NCI-H774 (cell line): ENCODE results near the gene ADSL.

ENCODE experiments used
- DNase-seq: peaks from one replicate; lab custom pipeline; 2025; lab: John Stamatoyannopoulos, UW

The ADSL gene

DNA sequence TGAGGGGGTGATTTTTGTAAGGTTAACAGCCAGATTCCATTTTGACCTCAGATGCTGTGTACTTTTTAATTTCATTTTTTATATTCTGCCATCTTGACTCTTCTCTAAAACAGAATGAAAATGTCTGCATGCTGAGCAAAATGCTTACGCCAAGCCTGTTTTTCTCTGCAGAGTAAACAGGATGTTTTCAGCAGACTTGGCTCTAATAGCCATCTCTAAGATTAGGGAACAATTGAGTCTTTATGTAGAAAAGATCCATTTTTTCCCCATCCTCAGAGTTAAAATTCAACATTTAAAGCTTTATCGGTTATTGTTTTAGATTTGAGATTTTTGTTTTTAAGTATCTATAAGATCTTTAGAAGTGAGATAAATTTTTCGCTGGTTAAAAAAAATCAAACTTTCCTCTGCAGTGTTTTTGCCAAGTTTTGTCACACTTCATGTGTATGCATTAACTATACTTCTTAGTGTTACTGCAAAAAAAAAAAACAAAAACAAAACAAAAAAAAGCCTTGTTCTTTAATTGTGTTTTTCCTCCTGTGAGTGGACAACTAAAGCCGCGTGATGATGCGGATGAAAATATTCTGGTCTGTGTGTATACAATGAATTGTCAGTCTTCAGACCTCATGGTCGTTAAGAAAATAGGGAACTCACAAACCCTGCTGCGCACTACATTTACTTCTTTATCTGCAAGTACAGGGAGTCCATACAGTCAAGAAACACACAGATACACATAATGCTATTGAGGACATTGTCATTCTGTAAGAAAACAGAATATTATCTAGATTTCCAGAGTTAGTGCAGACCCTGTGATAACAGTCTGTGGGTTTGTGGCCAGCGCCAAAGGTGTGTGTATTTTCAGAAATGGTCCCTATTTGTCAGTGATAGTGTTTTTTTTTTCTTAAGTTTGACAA, 17.5 kb upstream of the ADSL start:
- DNase-seq, result no peak

DNA sequence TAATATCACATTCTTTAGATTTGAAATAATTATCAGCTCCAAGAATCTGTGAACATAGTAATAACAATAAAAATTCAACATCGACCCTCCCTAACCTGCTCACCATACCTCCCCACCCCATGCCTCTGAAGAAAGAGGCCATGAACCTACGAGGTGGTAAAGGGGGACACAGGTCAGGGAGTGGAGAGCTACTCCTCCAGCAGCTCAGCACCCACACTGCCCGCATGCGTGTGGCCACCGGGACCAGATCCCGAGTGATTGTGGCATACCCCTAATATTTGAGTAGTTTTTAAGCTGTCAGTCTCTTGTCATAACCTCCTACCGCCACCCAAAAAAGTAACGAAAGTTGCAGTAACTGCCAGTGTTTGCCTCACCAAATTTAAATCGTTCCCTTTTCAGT, 16.8 kb upstream of the ADSL start:
- DNase-seq, result no peak

DNA sequence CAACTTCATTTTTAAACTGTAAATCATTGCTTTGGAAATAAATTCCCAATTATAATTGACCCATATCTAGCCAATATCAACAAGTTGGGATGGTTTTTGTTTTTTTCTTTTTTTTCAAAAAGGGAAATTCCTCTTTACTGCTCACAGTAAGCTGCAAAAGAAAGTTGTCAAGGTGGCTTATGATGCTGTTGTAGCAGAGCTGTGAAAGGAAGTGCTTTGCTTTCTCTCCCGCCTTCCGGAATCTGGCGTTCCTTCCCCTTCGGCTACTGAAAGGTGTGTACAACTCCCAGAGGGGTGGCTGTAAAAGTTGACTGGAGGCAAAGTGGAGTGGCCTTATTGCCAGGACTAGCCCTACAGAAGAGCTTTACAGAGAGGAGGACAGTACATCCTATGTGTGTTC, 16.2 kb upstream of the ADSL start:
- DNase-seq, result no peak

DNA sequence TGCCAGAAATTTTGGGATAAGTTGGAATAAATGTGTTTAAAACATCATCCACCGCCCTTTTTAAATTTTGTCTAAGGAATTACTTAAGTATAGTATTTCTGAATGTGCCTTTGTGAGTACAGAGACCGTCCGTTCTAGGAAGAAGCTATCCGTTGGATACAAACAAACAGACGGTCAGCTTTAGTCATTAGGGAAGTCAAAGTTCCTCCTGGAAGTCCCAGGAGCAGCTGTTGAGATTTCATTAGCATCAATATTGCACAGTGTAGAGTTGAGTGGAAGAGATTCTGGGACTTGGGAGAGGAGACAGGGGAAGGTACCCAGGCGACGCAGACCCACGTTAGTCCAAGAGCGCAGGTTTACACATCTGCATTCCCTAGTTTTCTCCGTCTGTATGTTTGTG, 15.7 kb upstream of the ADSL start:
- DNase-seq, result no peak

DNA sequence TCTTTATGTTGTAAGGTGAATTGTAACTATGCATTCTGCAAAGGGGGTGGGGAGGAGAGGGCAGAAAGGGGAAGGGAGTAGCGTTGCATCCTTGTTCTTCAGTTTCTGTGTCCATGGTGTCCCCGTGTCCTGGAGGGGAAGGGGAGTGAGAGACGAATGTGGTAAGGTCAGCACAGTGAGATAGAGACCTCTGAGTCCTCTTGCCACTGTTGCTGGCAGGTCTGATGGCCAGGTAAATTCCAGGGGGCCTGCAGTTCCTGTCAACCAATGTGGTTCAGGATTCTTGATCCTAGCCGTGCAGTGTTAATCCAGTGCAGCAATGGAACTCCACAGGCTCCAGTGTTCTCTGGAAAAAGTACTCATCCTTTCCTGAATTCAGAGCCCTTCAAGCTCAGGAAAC, 14.6 kb upstream of the ADSL start:
- no peak for DNase-seq

DNA sequence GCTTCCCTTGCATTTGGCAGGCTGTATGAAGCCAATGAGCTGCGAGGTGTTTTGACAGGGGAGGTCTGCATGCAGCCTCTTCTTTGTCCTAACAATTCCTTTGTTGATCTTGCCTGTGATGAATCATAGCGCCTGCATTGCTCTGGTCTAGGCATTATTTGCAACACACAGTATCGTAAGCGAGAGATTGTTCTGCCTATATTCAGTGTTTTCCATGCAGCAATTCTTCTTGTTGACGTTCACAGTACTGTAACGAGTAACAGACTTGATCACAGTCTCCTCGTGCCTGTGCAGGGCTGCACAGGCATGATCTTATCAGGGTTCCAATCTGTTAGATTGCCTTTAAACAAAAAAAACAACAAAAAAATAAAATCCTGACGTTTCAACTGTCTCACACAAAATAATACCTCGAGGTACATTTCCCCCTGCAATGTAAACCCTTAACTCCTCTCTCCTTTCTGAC, 13.9 kb upstream of the ADSL start:
- no peak for DNase-seq

DNA sequence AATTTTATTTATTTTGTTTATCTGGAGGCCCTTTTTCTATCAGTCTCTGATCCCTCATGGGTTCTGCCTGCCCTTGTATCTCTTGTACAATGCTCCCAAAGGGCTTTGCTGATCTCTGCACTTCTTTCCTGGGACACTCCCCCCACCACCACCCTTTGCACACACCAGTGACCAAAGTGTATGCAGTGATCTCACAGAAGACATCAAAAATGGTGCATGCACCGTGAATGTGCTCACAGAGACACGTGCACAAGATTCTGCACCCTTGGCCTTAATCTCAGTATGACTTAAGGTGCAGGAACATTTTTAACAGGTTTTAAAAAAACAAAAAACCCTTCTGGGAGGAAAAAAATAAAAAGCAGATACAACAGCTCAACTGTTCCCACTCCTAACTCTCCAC, 12.2 kb upstream of the ADSL start:
- no peak for DNase-seq

DNA sequence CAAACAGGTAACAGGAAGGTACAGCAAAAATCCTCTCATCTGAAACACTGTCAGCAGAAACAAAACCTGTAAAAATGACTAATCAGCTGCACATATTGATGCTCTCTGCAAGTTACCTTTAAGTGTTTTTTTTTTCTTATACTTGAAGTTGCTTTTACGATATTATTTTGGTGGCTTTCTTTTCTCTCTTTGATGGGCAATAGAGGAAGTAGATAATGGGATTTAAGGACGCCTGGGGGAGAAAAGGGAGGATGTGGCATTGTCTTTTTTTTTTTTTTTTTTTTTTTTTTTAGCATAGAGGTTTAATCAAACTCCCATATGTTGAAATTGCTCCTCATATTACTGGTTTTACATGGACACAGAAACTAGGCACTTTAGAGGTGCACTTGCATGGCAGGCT, 11.4 kb upstream of the ADSL start:
- no peak for DNase-seq

DNA sequence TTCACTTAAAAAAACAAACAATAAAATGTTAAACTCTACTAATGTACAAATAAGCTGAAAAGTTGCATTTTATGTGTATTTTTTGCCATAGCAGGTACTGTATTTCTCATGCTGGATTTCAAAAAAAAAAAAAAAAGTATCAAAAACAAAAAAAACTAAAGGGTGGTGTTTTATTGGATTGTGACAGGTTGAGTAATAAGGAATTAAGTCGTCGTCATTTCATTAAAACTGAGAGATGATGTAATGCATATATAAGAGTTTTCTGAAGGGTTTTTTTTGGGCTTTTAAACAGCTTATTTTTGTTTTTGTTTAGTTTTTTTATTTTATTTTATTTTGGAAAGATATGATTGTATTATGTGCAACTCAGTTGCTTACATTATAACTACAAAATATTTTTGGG, 10.9 kb upstream of the ADSL start:
- DNase-seq, result no peak

DNA sequence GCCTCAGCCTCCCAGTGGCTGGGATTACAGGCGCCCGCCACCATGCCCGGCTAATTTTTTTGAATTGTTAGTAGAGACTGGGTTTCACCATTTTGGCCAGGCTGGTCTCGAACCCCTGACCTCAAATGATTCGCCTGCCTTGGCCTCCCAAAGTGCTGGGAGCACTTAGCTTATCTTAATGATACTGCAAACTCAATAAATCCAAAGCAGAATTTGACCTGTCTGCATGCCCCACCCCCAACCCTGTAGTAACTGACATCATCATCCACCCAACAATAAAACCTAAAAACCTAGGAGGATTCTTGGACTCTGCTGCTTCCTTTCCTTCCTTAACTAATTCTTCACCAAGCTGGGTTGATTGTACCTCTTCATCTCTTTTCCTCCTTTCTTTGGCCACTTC, 6.3 kb upstream of the ADSL start:
- DNase-seq, result no peak

DNA sequence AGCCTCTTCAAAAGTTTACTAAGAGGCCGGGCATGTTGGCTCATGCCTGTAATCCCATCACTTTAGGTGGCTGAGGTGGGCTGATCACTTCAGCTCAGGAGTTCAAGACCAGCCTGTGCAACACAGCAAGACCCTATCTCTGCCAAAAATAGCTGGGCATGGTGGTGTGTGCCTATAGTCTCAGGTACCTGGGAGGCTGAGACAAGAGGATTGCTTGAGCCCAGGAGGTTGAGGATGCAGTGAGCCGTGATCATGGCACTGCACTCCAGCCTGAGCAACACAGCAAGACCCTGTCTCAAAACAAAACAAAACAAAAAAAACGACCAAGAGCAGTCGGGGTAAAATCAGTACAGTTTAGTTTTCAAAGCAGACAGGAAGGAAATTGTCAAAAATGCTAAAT, 4.7 kb upstream of the ADSL start:
- no peak for DNase-seq

DNA sequence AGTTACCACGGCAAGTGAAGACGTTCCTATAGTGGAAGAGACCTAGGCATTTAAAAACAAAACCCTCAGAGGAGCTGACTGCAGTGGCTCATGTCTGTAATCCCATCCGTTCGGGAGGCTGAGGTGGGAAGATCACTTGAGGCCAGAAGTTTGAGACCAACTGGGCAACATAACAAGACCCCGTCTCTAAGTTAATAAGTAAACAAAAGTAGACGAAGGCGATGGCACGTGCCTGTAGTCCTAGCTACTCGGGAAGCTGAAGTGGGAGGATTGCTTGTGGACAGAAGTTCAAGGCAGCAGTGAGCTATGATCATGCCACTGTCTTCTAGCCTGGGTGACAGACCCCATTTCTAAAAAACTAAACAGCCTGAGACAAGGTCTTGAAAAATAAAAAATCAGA, 3.8 kb upstream of the ADSL start:
- no peak for DNase-seq

DNA sequence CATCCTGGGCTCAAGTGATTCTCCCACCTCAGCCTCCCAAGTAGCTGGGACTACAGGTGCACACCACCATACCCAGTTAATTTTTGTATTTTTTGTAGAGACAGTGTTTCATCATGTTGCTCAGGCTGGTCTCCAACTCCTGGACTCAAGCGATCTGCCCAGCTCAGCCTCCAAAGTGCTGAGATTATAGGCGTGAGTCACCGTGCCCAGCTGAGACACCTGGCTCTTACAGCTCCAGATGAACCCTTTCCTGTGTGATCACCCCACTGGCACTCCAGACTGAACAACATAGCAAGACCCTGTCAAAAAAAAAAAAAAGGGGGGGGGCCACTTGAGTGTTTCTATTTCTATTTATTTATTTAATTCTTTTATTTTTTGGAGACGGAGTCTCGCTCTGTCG, 1.0 kb upstream of the ADSL start:
- no peak for DNase-seq

DNA sequence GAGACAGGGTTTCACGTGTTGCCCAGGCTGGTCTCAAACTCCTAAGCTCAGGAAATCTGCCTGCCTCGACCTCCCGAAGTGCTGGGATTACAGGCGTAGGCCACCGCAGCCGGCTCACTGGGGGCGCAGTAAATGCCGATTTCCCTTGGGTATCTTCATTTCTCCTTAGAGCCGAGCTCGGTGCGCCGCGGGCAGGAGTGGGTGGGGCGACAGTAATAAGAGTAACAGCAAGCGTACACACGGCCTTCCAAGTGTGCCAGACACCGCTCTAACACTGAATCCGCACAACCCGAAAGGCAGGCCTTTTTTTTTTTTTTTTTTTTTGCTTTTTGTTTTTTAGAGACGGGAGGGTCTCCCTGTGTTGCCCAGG, 500 bp upstream of the ADSL start:
- DNase-seq, result no peak

DNA sequence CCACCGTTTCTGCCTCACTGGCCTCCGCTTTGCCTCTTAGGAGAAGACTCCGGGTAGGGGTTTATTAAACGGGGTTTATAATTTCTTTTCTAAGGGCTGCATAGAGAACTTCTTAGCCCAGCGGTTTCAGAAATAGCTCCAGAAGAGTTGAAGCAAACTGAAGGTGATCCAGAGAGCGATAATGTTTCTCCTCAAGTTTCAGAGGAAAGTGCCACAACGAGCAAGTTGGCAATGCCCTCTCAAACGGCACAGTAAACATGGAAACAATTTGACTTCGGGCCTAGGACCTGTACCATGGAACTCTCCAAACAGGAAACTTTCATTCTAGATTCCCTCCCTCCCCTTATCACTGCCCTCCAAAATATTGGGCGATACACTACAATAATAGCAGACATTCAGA, 1.0 kb downstream of the ADSL start:
- no peak for DNase-seq

DNA sequence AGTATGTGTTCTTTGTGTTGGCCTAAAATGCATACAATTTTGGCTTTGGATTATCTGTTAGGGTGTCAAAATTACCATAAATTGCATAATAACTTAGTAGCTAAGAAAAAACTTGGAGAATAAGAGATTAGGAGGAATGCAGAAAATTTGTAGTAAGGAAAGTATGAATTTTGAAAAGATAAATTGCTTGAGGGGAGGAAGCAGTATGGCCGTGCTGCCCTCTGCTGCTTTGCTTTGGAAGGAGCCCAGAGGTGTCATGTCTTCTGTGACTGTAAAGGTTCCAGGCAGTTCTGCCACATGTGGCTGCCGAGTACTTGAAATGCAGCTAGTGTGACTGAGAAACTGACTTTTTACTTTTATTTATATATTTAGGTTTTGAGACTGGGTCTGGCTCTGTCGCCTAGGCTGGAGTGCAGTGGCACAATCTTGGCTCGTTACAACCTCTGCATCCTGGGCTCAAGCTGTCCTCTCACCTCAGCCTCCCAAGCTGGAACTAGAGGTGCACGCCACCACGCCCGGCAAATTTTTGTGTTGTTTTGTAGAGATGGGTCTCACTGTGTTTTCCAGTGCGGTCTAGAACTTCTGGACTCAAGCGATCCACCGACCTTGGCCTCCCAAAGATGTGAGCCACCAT, 1.8 kb downstream of the ADSL start:
- DNase-seq, result no peak

DNA sequence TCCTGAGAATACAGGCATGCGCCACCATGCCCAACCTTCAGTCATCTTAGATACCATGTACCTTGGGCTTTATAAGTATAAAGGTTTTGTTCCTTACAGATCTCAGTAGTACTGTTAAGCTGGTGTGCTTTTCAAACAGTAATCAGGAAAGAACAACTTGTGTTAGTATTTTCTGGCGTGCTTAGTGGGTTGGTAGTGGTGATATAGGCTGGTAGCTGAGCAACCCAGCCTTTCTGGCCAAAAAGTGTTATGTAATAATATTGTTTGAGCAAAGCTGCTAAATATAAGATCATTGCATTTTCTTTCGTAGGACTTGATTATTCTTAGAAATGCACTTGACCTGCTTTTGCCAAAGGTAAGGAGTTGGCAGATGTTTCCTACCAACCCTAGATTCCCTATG, 6.5 kb downstream of the ADSL start:
- DNase-seq, result no peak

DNA sequence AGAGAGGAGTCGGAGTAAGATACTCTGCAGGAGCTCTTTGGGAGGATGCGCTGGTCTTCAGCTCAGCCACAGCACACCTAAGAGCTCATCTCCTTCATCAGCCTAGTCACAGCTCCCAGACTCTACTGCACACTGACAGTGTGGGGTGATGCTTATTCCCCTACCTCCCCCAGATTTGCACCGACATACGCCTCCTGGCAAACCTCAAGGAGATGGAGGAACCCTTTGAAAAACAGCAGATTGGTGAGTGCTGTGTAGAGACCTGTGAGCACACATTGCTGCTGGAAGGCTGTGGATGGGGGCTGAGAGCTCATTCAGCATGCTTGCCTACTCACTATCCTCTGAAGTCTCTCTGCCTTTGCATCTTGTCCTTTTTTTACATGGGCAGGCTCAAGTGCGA, 14.8 kb downstream of the ADSL start:
- DNase-seq, result no peak

DNA sequence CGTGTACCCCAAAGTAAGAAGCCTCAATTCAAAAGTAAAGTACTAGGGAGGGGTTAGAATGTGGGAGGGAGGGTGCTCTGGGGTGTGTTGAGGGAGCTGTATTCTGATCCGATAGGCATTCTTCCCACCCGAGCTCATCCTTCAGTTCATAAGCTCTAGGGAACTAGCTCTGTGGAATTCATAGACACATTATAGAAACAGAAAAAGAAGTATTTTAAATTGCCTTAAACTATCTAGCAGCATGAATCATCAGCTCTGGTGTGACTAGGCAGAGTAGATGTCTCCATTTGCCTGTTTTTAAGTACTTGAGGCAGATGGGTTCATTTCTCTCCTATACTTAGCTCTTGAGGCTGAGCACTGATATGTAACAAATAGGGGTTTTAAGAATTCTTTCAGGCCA, 16.8 kb downstream of the ADSL start:
- DNase-seq, result no peak

DNA sequence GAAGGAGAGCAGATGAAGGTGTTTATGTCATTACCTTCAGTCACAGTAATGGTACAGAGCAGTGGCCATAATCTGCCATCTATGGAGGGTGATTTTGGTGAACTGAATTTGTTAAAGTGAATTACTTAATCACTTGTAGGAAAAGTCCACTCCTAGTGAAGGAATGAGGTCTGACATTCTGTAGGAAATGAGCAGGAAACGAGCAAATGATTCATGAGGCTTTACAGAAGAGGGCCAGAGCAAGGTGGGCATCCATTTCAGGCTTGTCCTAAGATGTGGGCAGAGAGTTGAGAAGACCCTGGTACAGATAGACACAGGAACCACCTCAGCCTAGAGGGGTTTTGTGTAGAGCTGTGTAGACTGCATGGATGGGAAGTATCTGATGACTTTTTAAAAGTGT, 18.1 kb downstream of the ADSL start:
- no peak for DNase-seq

DNA sequence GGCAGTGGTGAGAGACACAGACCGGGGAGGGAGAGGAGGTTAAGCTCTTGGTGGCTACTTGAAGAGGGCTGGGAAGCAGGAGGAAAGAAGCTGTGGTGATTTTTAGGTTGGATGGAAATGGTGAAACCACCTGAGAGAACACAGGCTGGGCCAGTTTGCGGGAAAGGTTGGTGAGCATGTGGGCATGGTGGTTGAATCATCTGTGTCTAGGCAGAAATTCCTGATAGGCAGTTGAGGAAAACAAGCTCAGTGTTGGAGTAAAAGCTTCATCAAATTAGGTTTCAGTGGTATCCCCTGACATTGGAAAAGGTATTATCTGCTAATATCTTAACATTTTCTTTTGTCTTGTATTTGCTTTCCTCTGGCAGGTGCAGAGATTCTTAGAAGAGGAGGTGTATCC, 19.8 kb downstream of the ADSL start:
- no peak for DNase-seq

DNA sequence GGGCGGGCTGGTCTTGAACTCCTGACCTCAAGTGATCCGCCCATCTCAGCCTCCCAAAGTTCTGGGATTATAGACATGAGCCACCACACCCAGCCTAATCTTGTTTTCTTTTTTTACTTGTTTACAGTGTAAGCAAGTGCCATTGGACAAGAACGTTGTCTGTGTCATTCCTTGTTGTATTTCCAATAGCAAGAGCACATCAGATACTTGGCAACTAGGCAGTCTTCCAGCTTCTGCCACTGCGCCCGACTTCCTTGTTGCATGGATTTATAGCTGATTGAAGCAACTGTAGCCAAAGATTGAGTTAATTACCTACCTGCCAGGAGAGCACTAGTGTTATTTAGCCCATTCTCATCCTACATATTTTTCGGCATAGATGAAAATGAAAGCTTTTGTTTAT, 21.0 kb downstream of the ADSL start:
- no peak for DNase-seq

DNA sequence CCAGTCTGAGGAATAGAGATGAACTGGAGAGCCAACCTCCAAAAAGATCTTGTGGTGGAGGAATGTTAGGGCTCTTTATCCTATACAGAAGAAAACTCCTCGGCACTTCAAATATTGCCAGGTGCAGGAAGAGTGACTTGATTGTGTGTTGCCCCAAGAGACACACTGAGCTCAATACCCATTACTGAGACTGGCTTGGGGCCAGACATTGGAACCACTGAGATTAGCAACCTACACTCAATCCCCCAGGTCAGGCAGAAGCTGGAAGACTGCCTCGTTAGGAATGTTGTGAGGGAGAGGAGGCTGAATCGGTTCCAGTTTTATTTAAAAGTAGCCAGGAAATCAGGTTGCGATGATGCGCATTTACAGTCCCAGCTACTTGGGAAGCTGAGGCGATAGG, 21.7 kb downstream of the ADSL start:
- no peak for DNase-seq

DNA sequence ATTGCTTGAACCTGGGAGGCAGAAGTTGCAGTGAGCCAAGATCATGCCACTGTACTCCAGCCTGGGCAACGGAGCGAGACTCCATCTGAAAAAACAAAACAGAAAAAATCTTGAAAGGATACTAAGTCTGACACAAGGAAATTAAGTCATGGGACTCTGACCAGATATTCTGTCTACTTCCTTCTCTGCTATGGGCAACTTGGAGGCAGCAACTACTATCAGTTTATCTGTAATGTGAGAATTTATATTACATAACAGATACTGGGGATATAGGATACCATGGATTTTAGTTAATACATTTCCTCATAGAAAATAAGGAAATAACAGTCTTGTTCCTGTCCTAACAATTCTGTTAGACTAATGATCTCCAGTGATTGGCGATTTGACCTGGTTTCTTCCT, 22.5 kb downstream of the ADSL start:
- DNase-seq, result no peak
